ENCODE measurements around the gene SDC1.
A peak's percentile ranks its signal among the peaks of the same experiment; 100 is the strongest.

Gene SDC1

GRCh38 chr2:20229322-20230113, 4.6 kb upstream of the SDC1 start:
- intact Hi-C loops (cut with DNase I) = no loop called here
- DNase-seq = peak in 1 of 10 donors; percentile 45

GRCh38 chr2:20227894-20228505, 3.1 kb upstream of the SDC1 start:
- intact Hi-C loops (cut with DNase I) = no loop called here
- DNase-seq = peak in 2 of 10 donors; percentile 30 to 57

GRCh38 chr2:20226152-20226545, 1.2 kb upstream of the SDC1 start:
- DNase-seq = peak in 1 of 10 donors; percentile 62
- intact Hi-C loops (cut with DNase I) = no loop called here

- DNase-seq = peak in 7 of 10 donors; percentile 27 to 90 (median 49)
- intact Hi-C loops (cut with DNase I) = no loop called here
Measured at GRCh38 chr2:20225294-20226151, 593 bp upstream of the SDC1 start.

GRCh38 chr2:20224164-20224715, 690 bp downstream of the SDC1 start:
- intact Hi-C loops (cut with DNase I) = loop anchor here (5.0 kb wide), 1 partner anchor 87 kb away; no protein-coding TSS in a partner anchor
- DNase-seq = peak in 1 of 10 donors; percentile 43

GRCh38 chr2:20223407-20224163, 1.3 kb downstream of the SDC1 start:
- intact Hi-C loops (cut with DNase I) = loop anchor here (5.0 kb wide), 1 partner anchor 86 kb away; no protein-coding TSS in a partner anchor
- peak in 6 of 10 donors; percentile 20 to 88 (median 54) for DNase-seq

GRCh38 chr2:20222769-20223406, 2.0 kb downstream of the SDC1 start:
- intact Hi-C loops (cut with DNase I) = loop anchor here (5.0 kb wide), 1 partner anchor 86 kb away; no protein-coding TSS in a partner anchor
- DNase-seq = peak in 3 of 10 donors; percentile 42 to 57 (median 48)

- peak in 2 of 10 donors; percentile 5 to 18 for DNase-seq
- intact Hi-C loops (cut with DNase I) = loop anchor here (5.0 kb wide), 1 partner anchor 85 kb away; no protein-coding TSS in a partner anchor
Measured at GRCh38 chr2:20222014-20222768, 2.7 kb downstream of the SDC1 start.

- intact Hi-C loops (cut with DNase I) = loop anchor here (5.0 kb wide), 1 partner anchor 84 kb away; no protein-coding TSS in a partner anchor
- DNase-seq = peak in 1 of 10 donors; percentile 0
Measured at GRCh38 chr2:20221555-20221973, 3.4 kb downstream of the SDC1 start.

GRCh38 chr2:20220806-20221554, 4.0 kb downstream of the SDC1 start:
- DNase-seq = peak in 2 of 10 donors; percentile 2 to 5
- intact Hi-C loops (cut with DNase I) = loop anchor here (5.0 kb wide), 1 partner anchor 84 kb away; no protein-coding TSS in a partner anchor

- intact Hi-C loops (cut with DNase I) = loop anchor here (5.0 kb wide), 1 partner anchor 83 kb away; no protein-coding TSS in a partner anchor
- peak in 3 of 10 donors; percentile 21 to 78 (median 72) for DNase-seq
Measured at GRCh38 chr2:20219763-20220380, 5.1 kb downstream of the SDC1 start.

- intact Hi-C loops (cut with DNase I) = no loop called here
- peak in 3 of 10 donors; percentile 31 to 69 (median 68) for DNase-seq
Measured at GRCh38 chr2:20218331-20219320, 6.3 kb downstream of the SDC1 start.

GRCh38 chr2:20217041-20217970, 7.6 kb downstream of the SDC1 start:
- peak in 3 of 10 donors; percentile 57 to 76 (median 67) for DNase-seq
- intact Hi-C loops (cut with DNase I) = no loop called here

All from posterior cingulate gyrus (tissue), 11 donors.